ENCODE results near the gene FOXR1. TPM values are rescaled to one million over a fixed set of nuclear protein-coding genes. Genes with fewer than 3 reads are reported as not detected.
"Not testable (repeated sequence)": the region's sequence is repeated elsewhere in the genome, so short reads cannot be mapped to it uniquely, and the experiment has no call there.

FOXR1 gene
- total RNA-seq, 1 experiment from 2014 or later = not detected

DNA sequence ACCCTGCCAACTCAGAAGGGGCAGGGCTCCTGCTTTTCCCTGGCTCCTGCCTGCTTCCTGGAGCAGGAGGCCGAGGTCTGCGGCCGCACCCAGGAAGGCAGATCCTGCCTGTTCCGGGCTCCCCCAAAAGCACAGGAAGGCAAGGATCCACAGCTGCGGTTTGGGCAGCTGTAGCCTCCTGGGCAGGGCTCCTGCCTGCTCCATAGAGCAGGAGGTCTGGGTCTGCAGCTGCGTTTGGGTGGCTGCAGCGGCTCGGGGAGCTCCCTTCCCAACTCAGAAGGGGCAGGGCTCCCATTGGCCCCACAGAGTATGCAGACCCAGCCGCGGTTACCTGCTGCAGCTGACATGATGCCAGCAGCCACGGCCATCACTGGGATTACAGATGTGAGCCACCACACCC, 10.0 kb upstream of the FOXR1 start (continued):
- TF ChIP-seq USF1 (CRISPR knock-in tag; IDR thresholded peaks at IDR 0.05) (no peak), MYBL2 (CRISPR knock-in tag; IDR thresholded peaks at IDR 0.05) (no peak), CREB1 (CRISPR knock-in tag; IDR thresholded peaks at IDR 0.05) (no peak)
- TF ChIP-seq, protein P1, sequence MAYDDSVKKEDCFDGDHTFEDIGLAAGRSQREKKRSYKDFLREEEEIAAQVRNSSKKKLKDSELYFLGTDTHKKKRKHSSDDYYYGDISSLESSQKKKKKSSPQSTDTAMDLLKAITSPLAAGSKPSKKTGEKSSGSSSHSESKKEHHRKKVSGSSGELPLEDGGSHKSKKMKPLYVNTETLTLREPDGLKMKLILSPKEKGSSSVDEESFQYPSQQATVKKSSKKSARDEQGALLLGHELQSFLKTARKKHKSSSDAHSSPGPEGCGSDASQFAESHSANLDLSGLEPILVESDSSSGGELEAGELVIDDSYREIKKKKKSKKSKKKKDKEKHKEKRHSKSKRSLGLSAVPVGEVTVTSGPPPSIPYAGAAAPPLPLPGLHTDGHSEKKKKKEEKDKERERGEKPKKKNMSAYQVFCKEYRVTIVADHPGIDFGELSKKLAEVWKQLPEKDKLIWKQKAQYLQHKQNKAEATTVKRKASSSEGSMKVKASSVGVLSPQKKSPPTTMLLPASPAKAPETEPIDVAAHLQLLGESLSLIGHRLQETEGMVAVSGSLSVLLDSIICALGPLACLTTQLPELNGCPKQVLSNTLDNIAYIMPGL (CRISPR knock-in tag; IDR thresholded peaks at IDR 0.05) = no peak

- H3K36me3 Mint-ChIP-seq; H3K27ac Mint-ChIP-seq; H3K4me1 Mint-ChIP-seq; H3K9me3 Mint-ChIP-seq; CTCF ChIA-PET; H3K4me3 Mint-ChIP-seq; POLR2A ChIA-PET; ATAC-seq; DNase-seq (ENCODE audit: low spot score); H3K27me3 Mint-ChIP-seq (ENCODE audit: low read depth): not testable (repeated sequence)
Measured at GRCh38 chr11:118969508-118969907, 2.1 kb upstream of the FOXR1 start.

- CTCF ChIA-PET = interaction anchor here (1.5 kb wide), 1 partner anchor 315 kb away, joined by 4 read pairs; no protein-coding TSS in a partner anchor
- TF ChIP-seq, protein P2, sequence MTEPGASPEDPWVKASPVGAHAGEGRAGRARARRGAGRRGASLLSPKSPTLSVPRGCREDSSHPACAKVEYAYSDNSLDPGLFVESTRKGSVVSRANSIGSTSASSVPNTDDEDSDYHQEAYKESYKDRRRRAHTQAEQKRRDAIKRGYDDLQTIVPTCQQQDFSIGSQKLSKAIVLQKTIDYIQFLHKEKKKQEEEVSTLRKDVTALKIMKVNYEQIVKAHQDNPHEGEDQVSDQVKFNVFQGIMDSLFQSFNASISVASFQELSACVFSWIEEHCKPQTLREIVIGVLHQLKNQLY (CRISPR knock-in tag; IDR thresholded peaks at IDR 0.05) = no peak
- TF ChIP-seq RORB (CRISPR knock-in tag; IDR thresholded peaks at IDR 0.05) (no peak), ZBTB21 (CRISPR knock-in tag; IDR thresholded peaks at IDR 0.05; ENCODE audit: borderline replicate concordance) (no peak), ZBTB43 (CRISPR knock-in tag; IDR thresholded peaks at IDR 0.05) (no peak), TEAD4 (CRISPR knock-in tag; IDR thresholded peaks at IDR 0.05) (no peak), ZNF219 (CRISPR knock-in tag; IDR thresholded peaks at IDR 0.05; ENCODE audit: borderline replicate concordance) (no peak), ESRRA (CRISPR knock-in tag; IDR thresholded peaks at IDR 0.05; ENCODE audit: borderline replicate concordance) (no peak), E2F1 (CRISPR knock-in tag; IDR thresholded peaks at IDR 0.05) (no peak), KAT7 (CRISPR knock-in tag; IDR thresholded peaks at IDR 0.05; ENCODE audit: borderline replicate concordance) (no peak), ZNF317 (CRISPR knock-in tag; IDR thresholded peaks at IDR 0.05; ENCODE audit: borderline replicate concordance, low read depth) (no peak), NR2C2 (CRISPR knock-in tag; IDR thresholded peaks at IDR 0.05) (no peak), ZNF512 (CRISPR knock-in tag; IDR thresholded peaks at IDR 0.05; ENCODE audit: borderline replicate concordance) (no peak), ZNF416 (CRISPR knock-in tag; IDR thresholded peaks at IDR 0.05) (no peak), NFYB (CRISPR knock-in tag; conservative IDR thresholded peaks at IDR 0.05; ENCODE audit: low read depth) (no peak), JUN (CRISPR knock-in tag; IDR thresholded peaks at IDR 0.05) (no peak), JAZF1 (CRISPR knock-in tag; IDR thresholded peaks at IDR 0.05) (no peak)
- TF ChIP-seq, protein P3, sequence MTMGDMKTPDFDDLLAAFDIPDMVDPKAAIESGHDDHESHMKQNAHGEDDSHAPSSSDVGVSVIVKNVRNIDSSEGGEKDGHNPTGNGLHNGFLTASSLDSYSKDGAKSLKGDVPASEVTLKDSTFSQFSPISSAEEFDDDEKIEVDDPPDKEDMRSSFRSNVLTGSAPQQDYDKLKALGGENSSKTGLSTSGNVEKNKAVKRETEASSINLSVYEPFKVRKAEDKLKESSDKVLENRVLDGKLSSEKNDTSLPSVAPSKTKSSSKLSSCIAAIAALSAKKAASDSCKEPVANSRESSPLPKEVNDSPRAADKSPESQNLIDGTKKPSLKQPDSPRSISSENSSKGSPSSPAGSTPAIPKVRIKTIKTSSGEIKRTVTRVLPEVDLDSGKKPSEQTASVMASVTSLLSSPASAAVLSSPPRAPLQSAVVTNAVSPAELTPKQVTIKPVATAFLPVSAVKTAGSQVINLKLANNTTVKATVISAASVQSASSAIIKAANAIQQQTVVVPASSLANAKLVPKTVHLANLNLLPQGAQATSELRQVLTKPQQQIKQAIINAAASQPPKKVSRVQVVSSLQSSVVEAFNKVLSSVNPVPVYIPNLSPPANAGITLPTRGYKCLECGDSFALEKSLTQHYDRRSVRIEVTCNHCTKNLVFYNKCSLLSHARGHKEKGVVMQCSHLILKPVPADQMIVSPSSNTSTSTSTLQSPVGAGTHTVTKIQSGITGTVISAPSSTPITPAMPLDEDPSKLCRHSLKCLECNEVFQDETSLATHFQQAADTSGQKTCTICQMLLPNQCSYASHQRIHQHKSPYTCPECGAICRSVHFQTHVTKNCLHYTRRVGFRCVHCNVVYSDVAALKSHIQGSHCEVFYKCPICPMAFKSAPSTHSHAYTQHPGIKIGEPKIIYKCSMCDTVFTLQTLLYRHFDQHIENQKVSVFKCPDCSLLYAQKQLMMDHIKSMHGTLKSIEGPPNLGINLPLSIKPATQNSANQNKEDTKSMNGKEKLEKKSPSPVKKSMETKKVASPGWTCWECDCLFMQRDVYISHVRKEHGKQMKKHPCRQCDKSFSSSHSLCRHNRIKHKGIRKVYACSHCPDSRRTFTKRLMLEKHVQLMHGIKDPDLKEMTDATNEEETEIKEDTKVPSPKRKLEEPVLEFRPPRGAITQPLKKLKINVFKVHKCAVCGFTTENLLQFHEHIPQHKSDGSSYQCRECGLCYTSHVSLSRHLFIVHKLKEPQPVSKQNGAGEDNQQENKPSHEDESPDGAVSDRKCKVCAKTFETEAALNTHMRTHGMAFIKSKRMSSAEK (CRISPR knock-in tag; IDR thresholded peaks at IDR 0.05; ENCODE audit: borderline replicate concordance) = no peak
- TF ChIP-seq, protein P4, sequence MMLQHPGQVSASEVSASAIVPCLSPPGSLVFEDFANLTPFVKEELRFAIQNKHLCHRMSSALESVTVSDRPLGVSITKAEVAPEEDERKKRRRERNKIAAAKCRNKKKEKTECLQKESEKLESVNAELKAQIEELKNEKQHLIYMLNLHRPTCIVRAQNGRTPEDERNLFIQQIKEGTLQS (CRISPR knock-in tag; conservative IDR thresholded peaks at IDR 0.05) = no peak
Measured at GRCh38 chr11:118973985-118974384, 2.4 kb downstream of the FOXR1 start.

More at GRCh38 chr11:118973985-118974384, 2.4 kb downstream of the FOXR1 start:
- H3K36me3 Mint-ChIP-seq = no peaks in the 10 kb centered on the region
- H3K4me3 Mint-ChIP-seq = no peak overlapping the region
- no peak overlapping the region for H3K27ac Mint-ChIP-seq
- DNase-seq (ENCODE audit: low spot score) (no peak), ATAC-seq (no peak)
- POLR2A ChIA-PET = no interaction called here
- no peaks in the 10 kb centered on the region for H3K4me1 Mint-ChIP-seq
- peaks cover 2% of the 10 kb centered on the region; the same call in 1 of the 2 replicates for H3K27me3 Mint-ChIP-seq (ENCODE audit: low read depth)
- H3K9me3 Mint-ChIP-seq = peaks cover 5% of the 10 kb centered on the region; the same call in 1 of the 2 replicates

Measured in WTC11 (cell line).